Measurements from ENCODE around the gene PLCB1.

The PLCB1 gene

DNA sequence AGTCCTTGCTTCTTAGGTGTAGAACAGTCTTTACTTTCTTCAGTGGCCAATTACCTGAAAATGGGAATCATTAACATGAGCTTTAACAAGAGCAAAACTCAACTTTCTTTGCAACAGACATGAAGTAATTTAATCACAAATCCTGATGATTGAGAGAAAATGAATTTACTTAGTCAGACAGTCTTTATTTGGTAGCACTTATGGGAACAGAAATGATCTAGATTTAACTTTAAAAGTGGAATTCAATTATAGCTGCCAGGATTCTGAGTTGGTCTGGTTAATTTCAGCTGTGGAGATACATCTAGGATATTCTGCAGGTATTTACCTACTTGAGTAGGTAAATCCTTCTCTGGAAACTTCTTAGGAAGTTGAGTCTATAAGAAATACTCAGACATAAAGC, 492.6 kb downstream of the PLCB1 start:
- DNase-seq, result no peak
- ChIA-PET POLR2A (no interaction called here), CTCF (no interaction called here)
- Histone ChIP-seq H3K4me3 (ENCODE audit: control insufficient read depth in 1 of 7, extremely low read depth in 1 of 7, insufficient read depth in 4 of 7, low read depth in 2 of 7, low read length in 6 of 7) (no peak overlapping the region), H3K9me3 (ENCODE audit: control extremely low read depth in 1 of 5, control insufficient read depth in 4 of 5, insufficient read depth in 2 of 5, low read depth in 1 of 5, low read length in 4 of 5) (no peaks in the 10 kb centered on the region), H3K36me3 (ENCODE audit: control insufficient read depth in 4 of 4, insufficient read depth in 4 of 4, low read length in 3 of 4) (peaks cover 0 to 2% (median under 1%) of the 10 kb centered on the region in 4 experiments), H3K4me1 (ENCODE audit: control extremely low read depth in 1 of 4, control insufficient read depth in 4 of 4, insufficient read depth in 4 of 4, low read length in 3 of 4) (no peaks in the 10 kb centered on the region), H3K27ac (ENCODE audit: insufficient read depth in 1 of 2, low read depth in 1 of 2, low read length in 2 of 2, poor library complexity in 1 of 2, severe bottlenecking in 2 of 2) (no peak overlapping the region), H3K27me3 (replicated peaks in 2 of 5; ENCODE audit: control insufficient read depth in 4 of 5, insufficient read depth in 5 of 5, low read length in 4 of 5) (no peaks in the 10 kb centered on the region)

DNA sequence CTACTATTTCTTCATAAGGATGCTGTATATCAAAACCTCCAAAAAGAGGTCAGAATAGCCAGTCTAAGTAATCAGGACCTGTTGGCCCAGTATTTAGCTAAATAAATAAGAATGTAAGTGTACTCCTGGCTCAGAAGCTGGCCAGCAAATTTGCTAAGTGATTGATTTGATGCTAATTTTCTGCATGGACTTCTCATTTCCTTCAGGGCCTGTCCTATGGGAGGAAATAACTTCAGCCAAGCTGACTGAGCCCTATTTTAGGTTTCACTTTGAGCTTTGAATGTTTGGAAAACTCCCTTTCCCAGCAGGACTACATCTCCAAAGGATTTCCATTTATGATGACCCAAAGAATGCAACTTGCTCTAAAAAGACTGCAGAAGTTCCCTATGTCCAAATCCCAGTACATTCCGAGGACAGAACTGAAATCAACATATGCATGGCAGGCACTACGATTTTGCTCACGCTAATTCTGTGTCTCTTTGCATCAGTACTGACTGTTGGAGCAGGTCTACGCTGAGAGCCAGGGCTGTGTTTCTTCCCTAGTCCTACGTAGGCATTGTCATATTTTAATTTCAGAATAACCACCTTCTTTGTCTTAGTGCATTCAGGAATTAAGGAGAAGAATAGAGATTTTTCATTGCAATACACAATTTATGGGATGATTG, 495.4 kb downstream of the PLCB1 start:
- no peak for DNase-seq
- Histone ChIP-seq H3K27me3 (replicated peaks in 2 of 5; ENCODE audit: control insufficient read depth in 4 of 5, insufficient read depth in 5 of 5, low read length in 4 of 5) (no peaks in the 10 kb centered on the region), H3K9me3 (ENCODE audit: control extremely low read depth in 1 of 5, control insufficient read depth in 4 of 5, insufficient read depth in 2 of 5, low read depth in 1 of 5, low read length in 4 of 5) (no peaks in the 10 kb centered on the region), H3K36me3 (ENCODE audit: control insufficient read depth in 4 of 4, insufficient read depth in 4 of 4, low read length in 3 of 4) (peaks cover 0 to 2% (median under 1%) of the 10 kb centered on the region in 4 experiments), H3K4me3 (ENCODE audit: control insufficient read depth in 1 of 7, extremely low read depth in 1 of 7, insufficient read depth in 4 of 7, low read depth in 2 of 7, low read length in 6 of 7) (no peak overlapping the region), H3K4me1 (ENCODE audit: control extremely low read depth in 1 of 4, control insufficient read depth in 4 of 4, insufficient read depth in 4 of 4, low read length in 3 of 4) (no peaks in the 10 kb centered on the region), H3K27ac (ENCODE audit: insufficient read depth in 1 of 2, low read depth in 1 of 2, low read length in 2 of 2, poor library complexity in 1 of 2, severe bottlenecking in 2 of 2) (no peak overlapping the region)
- 100% methylated on average over 3 of the region's 5 CpGs for WGBS (ENCODE audit: insufficient coverage)
- CTCF ChIA-PET, result no interaction called here
- POLR2A ChIA-PET, result no interaction called here

DNA sequence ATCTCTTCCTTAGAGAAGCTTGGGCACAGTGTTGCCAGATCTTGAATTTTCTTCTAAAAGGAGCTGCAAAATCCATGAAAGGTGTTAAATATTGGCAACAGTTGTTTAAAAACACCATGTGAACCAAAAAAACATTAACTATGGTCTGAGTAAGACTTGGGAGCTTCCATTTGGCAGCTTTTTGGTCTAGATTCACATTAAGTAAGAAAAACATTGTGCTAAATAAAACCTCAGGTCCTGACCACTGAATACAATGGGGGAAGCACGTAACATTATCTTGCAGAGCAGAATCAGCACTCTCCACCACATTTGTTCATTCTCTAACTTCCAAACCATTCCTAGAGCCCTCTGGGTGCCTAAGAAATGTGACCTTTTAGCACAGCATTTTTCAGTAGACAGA, 499.2 kb downstream of the PLCB1 start:
- H3K36me3 ChIP-seq (ENCODE audit: control insufficient read depth in 4 of 4, insufficient read depth in 4 of 4, low read length in 3 of 4), result peaks cover 0 to 2% (median 2%) of the 10 kb centered on the region in 4 experiments
- no peaks in the 10 kb centered on the region for H3K9me3 ChIP-seq (ENCODE audit: control extremely low read depth in 1 of 5, control insufficient read depth in 4 of 5, insufficient read depth in 2 of 5, low read depth in 1 of 5, low read length in 4 of 5)
- CTCF ChIA-PET, result no interaction called here
- DNase-seq, result no peak
- no CpG with 5 or more reads among the region's 1 CpG for WGBS (ENCODE audit: insufficient coverage)
- POLR2A ChIA-PET, result no interaction called here
- no peak overlapping the region for H3K27ac ChIP-seq (ENCODE audit: insufficient read depth in 1 of 2, low read depth in 1 of 2, low read length in 2 of 2, poor library complexity in 1 of 2, severe bottlenecking in 2 of 2)
- no peaks in the 10 kb centered on the region for H3K27me3 ChIP-seq (replicated peaks in 2 of 5; ENCODE audit: control insufficient read depth in 4 of 5, insufficient read depth in 5 of 5, low read length in 4 of 5)
- no peaks in the 10 kb centered on the region for H3K4me1 ChIP-seq (ENCODE audit: control extremely low read depth in 1 of 4, control insufficient read depth in 4 of 4, insufficient read depth in 4 of 4, low read length in 3 of 4)
- no peak overlapping the region for H3K4me3 ChIP-seq (ENCODE audit: control insufficient read depth in 1 of 7, extremely low read depth in 1 of 7, insufficient read depth in 4 of 7, low read depth in 2 of 7, low read length in 6 of 7)

DNA sequence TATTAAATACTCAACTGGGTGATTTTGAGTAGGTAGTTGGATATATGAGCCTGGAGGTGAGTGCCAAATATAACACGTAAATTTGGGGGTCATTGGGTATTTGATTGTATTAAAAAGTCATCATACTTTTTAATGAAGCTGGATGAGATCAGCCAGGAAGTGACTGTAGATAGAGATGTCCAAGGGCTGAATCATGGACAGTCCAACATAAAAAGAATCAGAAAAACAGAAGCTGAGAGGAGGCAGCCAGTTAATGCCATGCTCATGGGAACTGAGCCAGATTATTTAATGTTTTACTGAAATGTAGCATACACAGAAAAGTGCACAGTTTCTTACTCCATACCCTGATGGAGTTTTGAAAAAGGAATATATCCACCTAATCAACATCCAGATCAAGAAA, 501.3 kb downstream of the PLCB1 start:
- no peaks in the 10 kb centered on the region for H3K27me3 ChIP-seq (replicated peaks in 2 of 5; ENCODE audit: control insufficient read depth in 4 of 5, insufficient read depth in 5 of 5, low read length in 4 of 5)
- H3K27ac ChIP-seq (ENCODE audit: insufficient read depth in 1 of 2, low read depth in 1 of 2, low read length in 2 of 2, poor library complexity in 1 of 2, severe bottlenecking in 2 of 2), result no peak overlapping the region
- CTCF ChIA-PET, result interaction anchor here (1.2 kb wide), 1 partner anchor 96 kb away, joined by 4 read pairs; no protein-coding TSS in a partner anchor
- 100% methylated on average over 1 of the region's 1 CpG for WGBS (ENCODE audit: insufficient coverage)
- peaks cover 0 to 2% (median under 1%) of the 10 kb centered on the region in 4 experiments for H3K36me3 ChIP-seq (ENCODE audit: control insufficient read depth in 4 of 4, insufficient read depth in 4 of 4, low read length in 3 of 4)
- no peak for DNase-seq
- POLR2A ChIA-PET, result no interaction called here
- H3K4me3 ChIP-seq (ENCODE audit: control insufficient read depth in 1 of 7, extremely low read depth in 1 of 7, insufficient read depth in 4 of 7, low read depth in 2 of 7, low read length in 6 of 7), result no peak overlapping the region
- H3K9me3 ChIP-seq (ENCODE audit: control extremely low read depth in 1 of 5, control insufficient read depth in 4 of 5, insufficient read depth in 2 of 5, low read depth in 1 of 5, low read length in 4 of 5), result no peaks in the 10 kb centered on the region
- H3K4me1 ChIP-seq (ENCODE audit: control extremely low read depth in 1 of 4, control insufficient read depth in 4 of 4, insufficient read depth in 4 of 4, low read length in 3 of 4), result no peaks in the 10 kb centered on the region

DNA sequence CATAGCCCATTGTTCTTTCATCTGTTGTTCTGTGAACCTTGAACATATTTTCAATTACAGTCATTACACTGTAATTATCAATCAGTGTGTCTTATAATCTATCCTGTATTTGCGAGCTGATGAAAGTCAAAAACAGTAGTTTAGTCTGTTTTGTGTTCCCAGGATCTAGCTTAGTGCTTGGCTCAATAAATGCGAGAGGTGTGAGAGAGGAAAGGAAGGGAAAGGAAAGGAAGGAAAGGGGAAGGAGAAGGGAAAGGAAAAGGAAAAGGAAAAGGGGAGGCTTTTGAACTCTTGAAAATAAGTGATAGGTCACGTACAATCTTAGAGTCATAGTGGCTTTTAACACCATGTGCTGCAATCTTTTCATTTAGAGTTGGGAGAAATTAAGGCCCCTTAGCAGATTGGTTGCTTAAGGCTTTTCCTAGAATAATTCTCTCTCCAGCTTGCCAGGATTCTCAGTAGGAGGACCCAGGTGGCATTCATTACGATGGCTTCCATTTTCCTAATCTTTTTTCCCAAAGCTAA, 503.0 kb downstream of the PLCB1 start:
- WGBS (ENCODE audit: insufficient coverage), result 100% methylated on average over 3 of the region's 4 CpGs
- peaks cover 0 to 2% (median 0%) of the 10 kb centered on the region in 4 experiments for H3K36me3 ChIP-seq (ENCODE audit: control insufficient read depth in 4 of 4, insufficient read depth in 4 of 4, low read length in 3 of 4)
- CTCF ChIA-PET, result no interaction called here
- H3K9me3 ChIP-seq (ENCODE audit: control extremely low read depth in 1 of 5, control insufficient read depth in 4 of 5, insufficient read depth in 2 of 5, low read depth in 1 of 5, low read length in 4 of 5), result no peaks in the 10 kb centered on the region
- H3K27me3 ChIP-seq (replicated peaks in 2 of 5; ENCODE audit: control insufficient read depth in 4 of 5, insufficient read depth in 5 of 5, low read length in 4 of 5), result no peaks in the 10 kb centered on the region
- POLR2A ChIA-PET, result no interaction called here
- no peak for DNase-seq
- H3K27ac ChIP-seq (ENCODE audit: insufficient read depth in 1 of 2, low read depth in 1 of 2, low read length in 2 of 2, poor library complexity in 1 of 2, severe bottlenecking in 2 of 2), result no peak overlapping the region
- no peaks in the 10 kb centered on the region for H3K4me1 ChIP-seq (ENCODE audit: control extremely low read depth in 1 of 4, control insufficient read depth in 4 of 4, insufficient read depth in 4 of 4, low read length in 3 of 4)
- H3K4me3 ChIP-seq (ENCODE audit: control insufficient read depth in 1 of 7, extremely low read depth in 1 of 7, insufficient read depth in 4 of 7, low read depth in 2 of 7, low read length in 6 of 7), result no peak overlapping the region

DNA sequence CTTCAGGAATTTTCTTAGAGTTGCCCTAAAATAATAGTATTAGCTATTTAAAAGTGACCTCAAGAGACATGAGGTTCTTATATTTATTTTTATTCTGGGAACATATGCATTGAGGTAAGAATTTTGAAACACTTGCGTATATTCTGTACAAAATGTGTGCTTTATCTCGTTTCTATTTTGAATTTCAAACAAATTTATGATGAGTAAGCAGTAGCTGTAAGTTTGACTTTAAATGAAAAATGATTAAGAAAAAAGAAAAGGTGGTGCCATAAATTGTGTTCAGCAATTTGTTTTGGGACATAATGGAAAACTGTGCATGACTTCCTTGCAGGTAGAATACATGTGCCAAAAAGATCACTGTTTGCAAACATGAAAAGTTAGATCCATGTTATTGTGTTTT, 503.8 kb downstream of the PLCB1 start:
- no peaks in the 10 kb centered on the region for H3K4me1 ChIP-seq (ENCODE audit: control extremely low read depth in 1 of 4, control insufficient read depth in 4 of 4, insufficient read depth in 4 of 4, low read length in 3 of 4)
- ChIA-PET POLR2A (no interaction called here), CTCF (no interaction called here)
- WGBS (ENCODE audit: insufficient coverage), result 100% methylated on average over 1 of the region's 2 CpGs
- H3K9me3 ChIP-seq (ENCODE audit: control extremely low read depth in 1 of 5, control insufficient read depth in 4 of 5, insufficient read depth in 2 of 5, low read depth in 1 of 5, low read length in 4 of 5), result no peaks in the 10 kb centered on the region
- no peak for DNase-seq
- no peaks in the 10 kb centered on the region for H3K27me3 ChIP-seq (replicated peaks in 2 of 5; ENCODE audit: control insufficient read depth in 4 of 5, insufficient read depth in 5 of 5, low read length in 4 of 5)
- H3K4me3 ChIP-seq (ENCODE audit: control insufficient read depth in 1 of 7, extremely low read depth in 1 of 7, insufficient read depth in 4 of 7, low read depth in 2 of 7, low read length in 6 of 7), result no peak overlapping the region
- H3K36me3 ChIP-seq (ENCODE audit: control insufficient read depth in 4 of 4, insufficient read depth in 4 of 4, low read length in 3 of 4), result peaks cover 0 to 2% (median 0%) of the 10 kb centered on the region in 4 experiments
- no peak overlapping the region for H3K27ac ChIP-seq (ENCODE audit: insufficient read depth in 1 of 2, low read depth in 1 of 2, low read length in 2 of 2, poor library complexity in 1 of 2, severe bottlenecking in 2 of 2)

DNA sequence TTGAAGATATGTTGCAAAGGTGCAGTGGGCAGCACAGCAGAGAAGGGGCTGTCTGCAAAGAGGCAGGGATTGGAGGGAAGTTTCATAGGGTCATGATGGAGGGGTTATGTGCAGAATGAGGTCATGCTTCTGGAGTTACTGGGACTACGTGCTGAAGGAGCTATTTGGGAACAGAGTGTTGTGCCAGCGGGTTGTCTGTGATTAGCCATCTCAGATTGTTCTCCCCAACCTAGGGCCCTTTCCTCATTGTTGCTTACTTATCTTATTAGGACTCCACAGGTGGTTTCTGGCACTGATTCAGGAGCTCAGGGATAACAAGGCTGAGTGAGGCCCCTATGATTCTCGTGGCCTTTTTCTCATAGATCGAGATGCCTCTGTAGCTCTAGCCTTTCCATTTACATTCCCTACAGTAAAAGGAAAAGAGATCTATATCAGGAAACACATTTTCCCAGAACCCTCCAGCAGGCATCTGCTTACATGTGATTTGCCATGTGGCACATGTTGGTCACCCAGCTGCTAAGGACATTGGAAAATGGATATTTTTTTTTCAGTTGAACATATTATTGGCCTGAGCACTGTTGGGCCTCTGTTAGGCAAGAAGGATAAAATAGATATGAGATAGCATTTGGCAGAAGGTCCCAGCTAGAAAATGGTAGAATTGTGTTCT, 507.2 kb downstream of the PLCB1 start:
- H3K27ac ChIP-seq (ENCODE audit: insufficient read depth in 1 of 2, low read depth in 1 of 2, low read length in 2 of 2, poor library complexity in 1 of 2, severe bottlenecking in 2 of 2), result no peak overlapping the region
- ChIA-PET POLR2A (interaction anchor here (0.6 kb wide), 1 partner anchor 119 kb away, joined by 3 read pairs; no protein-coding TSS in a partner anchor), CTCF (no interaction called here)
- no peaks in the 10 kb centered on the region for H3K9me3 ChIP-seq (ENCODE audit: control extremely low read depth in 1 of 5, control insufficient read depth in 4 of 5, insufficient read depth in 2 of 5, low read depth in 1 of 5, low read length in 4 of 5)
- H3K4me3 ChIP-seq (ENCODE audit: control insufficient read depth in 1 of 7, extremely low read depth in 1 of 7, insufficient read depth in 4 of 7, low read depth in 2 of 7, low read length in 6 of 7), result no peak overlapping the region
- no peaks in the 10 kb centered on the region for H3K4me1 ChIP-seq (ENCODE audit: control extremely low read depth in 1 of 4, control insufficient read depth in 4 of 4, insufficient read depth in 4 of 4, low read length in 3 of 4)
- WGBS (ENCODE audit: insufficient coverage), result 97% methylated on average over 4 of the region's 4 CpGs
- no peaks in the 10 kb centered on the region for H3K27me3 ChIP-seq (replicated peaks in 2 of 5; ENCODE audit: control insufficient read depth in 4 of 5, insufficient read depth in 5 of 5, low read length in 4 of 5)
- DNase-seq, result no peak
- H3K36me3 ChIP-seq (ENCODE audit: control insufficient read depth in 4 of 4, insufficient read depth in 4 of 4, low read length in 3 of 4), result no peaks in the 10 kb centered on the region

All from common myeloid progenitor, CD34-positive (primary cell).